GM19240 (cell line): ENCODE results near the gene ERG.

Experiments
- DNase-seq: peaks from one replicate; pipeline ENCODE4 v3.0.0; 2011; ENCODE audit warnings: low spot score; ENCODE audit not compliant: insufficient read length

ERG gene

GRCh38 chr21:38395581-38395980 is 102.7 kb downstream of the ERG start:
- DNase-seq = no peak

GRCh38 chr21:38392661-38393060 is 105.6 kb downstream of the ERG start:
- no peak for DNase-seq

- no peak for DNase-seq
Observed at GRCh38 chr21:38389896-38390295, 108.4 kb downstream of the ERG start.

- DNase-seq = no peak
Observed at GRCh38 chr21:38389354-38389676, 109.0 kb downstream of the ERG start.

GRCh38 chr21:38388647-38389353 is 109.5 kb downstream of the ERG start:
- DNase-seq = no peak

- no peak for DNase-seq
Observed at GRCh38 chr21:38388203-38388602, 110.1 kb downstream of the ERG start.

GRCh38 chr21:38386967-38387366 is 111.3 kb downstream of the ERG start:
- DNase-seq = no peak

- DNase-seq = no peak
Observed at GRCh38 chr21:38385427-38386175, 112.7 kb downstream of the ERG start.

- DNase-seq = no peak
Observed at GRCh38 chr21:38384675-38385426, 113.4 kb downstream of the ERG start.

GRCh38 chr21:38384238-38384560 is 114.1 kb downstream of the ERG start:
- DNase-seq = no peak

- DNase-seq = no peak
Observed at GRCh38 chr21:38383411-38384237, 114.7 kb downstream of the ERG start.

- no peak for DNase-seq
Observed at GRCh38 chr21:38380481-38381137, 117.7 kb downstream of the ERG start.

GRCh38 chr21:38379147-38379546 is 119.1 kb downstream of the ERG start:
- DNase-seq = no peak

- no peak for DNase-seq
Observed at GRCh38 chr21:38377165-38378088, 120.8 kb downstream of the ERG start.

- no peak for DNase-seq
Observed at GRCh38 chr21:38376693-38377092, 121.6 kb downstream of the ERG start.

- no peak for DNase-seq
Observed at GRCh38 chr21:38376235-38376634, 122.0 kb downstream of the ERG start.

GRCh38 chr21:38367646-38368045 is 130.6 kb downstream of the ERG start:
- DNase-seq = no peak

- DNase-seq = no peak
Observed at GRCh38 chr21:38365521-38365920, 132.8 kb downstream of the ERG start.

- DNase-seq = no peak
Observed at GRCh38 chr21:38363693-38364092, 134.6 kb downstream of the ERG start.

- DNase-seq = no peak
Observed at GRCh38 chr21:38361324-38361723, 137.0 kb downstream of the ERG start.
